Measurements from ENCODE around the gene NVL. TPM values are rescaled to one million over a fixed set of nuclear protein-coding genes. Genes with fewer than 3 reads are reported as not detected.

The NVL gene
- total RNA-seq, 1 experiment from 2014 or later, result 17.4 TPM

DNA sequence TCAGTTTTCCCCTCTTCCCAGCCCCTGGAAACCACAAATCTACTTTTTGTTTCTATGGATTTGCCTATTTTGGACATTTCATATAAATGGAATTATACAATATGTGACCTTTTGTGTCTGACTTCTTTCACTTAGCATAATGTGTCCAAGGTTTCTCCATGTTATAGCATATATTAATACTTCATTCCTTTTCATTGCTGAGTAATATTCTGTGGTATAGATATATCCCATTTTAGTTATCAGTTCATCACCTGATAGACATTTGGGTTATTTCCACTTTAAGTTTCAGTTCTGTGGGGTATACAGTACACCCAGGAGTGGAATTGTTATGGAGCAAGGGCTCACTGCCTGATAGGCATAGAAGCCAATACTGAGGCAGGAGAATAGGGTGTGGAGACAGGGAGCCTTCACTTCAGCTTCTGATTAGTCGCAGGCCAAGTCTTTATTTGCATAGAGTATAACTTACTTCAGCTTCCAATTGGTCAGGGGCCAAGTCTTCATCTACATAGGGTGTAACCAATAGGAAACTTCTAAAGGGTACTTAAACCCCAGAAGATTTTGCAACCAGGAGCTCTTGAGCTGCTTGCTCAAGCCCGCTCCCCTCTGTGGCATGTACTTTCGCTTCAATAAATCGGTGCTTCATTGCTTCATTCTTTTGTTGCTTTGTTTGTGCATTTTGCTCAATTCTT is 8.3 kb upstream of the NVL start:
- no peak for DNase-seq (ENCODE audit: low read depth)

DNA sequence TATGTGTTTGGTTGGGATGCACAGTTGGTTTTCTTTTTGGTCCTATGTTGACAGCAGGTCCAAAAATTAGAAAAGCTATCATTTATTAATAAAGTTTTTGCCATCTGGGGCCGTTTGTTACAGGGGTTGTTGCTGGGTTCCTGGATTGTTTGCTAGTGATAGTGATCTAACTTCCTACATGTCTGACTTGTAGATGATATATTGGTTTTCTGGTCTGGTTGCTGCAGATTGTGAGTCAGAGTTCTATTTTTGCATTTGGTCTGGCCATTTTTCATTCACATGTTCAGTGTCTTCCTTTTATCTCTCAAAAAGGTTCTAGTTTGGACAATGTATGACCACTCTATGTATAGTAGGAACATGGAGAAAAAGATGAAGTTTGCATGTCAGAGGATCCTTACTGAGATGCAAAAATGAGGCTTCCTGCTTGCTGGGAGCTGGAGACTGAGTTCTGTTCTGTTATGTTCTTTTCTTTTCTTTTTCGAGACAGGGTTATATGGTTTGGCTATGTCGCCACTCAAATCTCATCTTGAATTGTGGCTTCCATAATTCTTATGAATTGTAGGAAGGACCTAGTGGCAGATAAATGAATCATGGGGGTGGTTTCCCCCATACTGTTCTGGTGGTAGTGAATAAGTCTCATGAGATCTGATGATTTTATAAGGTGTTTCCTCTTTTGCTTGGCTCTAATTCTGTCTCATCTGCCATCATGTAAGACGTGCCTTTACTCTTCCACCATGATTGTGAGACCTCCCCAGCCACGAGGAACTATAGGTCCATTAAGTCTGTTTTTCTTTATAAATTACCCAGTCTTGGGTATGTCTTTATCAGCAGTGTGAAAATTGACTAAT is 4.2 kb upstream of the NVL start:
- peak; percentile 54 for DNase-seq (ENCODE audit: low read depth)

DNA sequence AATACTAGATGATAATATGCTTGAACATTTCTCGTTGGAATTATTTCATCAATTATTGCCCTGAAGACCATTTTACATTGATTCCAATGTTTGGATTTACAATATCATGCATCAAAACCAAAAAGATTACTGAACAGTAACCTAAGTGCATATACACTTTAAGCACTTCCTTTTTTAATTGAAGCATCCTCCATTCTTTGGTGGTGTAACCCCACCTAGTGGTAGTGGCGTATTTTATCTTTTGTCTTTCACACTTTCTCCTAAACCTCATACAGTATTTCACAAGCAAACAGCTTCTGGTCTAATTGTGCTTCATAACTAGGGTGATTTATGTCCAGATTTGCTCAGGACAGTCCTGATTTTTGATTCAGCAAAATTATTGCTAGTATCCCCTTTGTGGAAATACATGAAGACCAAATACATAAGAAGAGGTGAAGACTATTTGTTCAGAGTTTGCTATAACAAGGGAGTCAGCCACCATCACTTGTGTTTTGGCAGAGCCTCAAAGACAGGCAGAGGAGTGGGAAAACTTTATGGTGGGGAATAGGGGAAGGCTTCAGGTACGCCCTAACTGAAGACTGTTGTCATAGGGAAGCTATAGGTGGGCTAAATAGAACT is 3.4 kb upstream of the NVL start:
- peak; percentile 67 for DNase-seq (ENCODE audit: low read depth)

DNA sequence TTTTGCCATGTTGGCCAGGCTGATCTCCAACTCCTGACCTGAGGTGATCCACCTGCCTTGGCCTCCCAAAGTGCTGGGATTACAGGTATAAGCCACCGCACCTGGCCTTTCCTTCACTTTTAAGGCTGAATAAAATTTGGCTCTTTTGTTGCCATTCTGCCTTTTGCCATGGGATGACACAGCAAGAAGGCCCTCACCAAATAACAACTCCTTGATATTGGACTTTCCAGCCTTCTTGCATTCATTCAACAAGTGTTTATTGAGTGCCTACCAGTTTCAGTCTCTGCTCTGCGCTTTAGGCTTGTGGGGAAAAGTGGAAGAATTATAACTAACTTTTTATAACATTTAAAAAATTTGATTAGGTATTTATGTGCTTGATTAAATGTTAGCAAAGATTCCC is 1.9 kb upstream of the NVL start:
- no peak for DNase-seq (ENCODE audit: low read depth)

DNA sequence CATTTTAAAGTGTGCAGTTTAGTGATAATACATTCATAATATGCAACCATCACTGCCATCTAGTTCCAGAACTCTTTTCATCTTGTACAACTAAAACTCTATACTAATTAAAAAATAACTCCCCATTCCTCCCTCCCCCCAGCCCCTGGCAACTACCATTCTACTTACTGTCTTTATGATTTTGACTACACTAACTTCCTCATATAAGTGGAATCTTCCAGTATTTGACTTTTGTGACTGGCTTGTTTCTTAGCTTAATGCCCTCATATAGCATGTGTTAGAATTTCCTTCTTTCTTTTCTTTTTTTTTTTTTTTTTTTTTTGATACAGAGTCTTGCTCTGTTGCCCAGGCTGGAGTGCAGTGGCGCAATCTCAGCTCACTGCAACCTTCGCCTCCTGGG is 1.4 kb upstream of the NVL start:
- no peak for DNase-seq (ENCODE audit: low read depth)

DNA sequence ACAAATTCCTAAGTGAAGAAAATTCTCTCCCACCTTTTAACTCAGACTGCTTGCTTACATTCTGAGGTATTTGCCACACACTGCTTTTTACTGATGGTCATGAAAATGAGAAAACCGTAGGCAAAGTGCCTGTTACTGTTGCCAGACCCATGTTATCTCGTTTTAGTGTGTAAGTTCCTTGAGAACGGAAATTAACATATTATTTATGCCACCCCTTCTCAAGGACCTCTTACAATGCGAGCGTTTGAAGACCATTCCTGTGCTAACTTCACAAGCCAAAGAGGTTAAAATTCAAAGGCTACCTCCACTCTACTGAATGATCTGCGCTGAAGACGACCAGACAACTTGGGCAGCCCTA is 509 bp downstream of the NVL start:
- no peak for DNase-seq (ENCODE audit: low read depth)

DNA sequence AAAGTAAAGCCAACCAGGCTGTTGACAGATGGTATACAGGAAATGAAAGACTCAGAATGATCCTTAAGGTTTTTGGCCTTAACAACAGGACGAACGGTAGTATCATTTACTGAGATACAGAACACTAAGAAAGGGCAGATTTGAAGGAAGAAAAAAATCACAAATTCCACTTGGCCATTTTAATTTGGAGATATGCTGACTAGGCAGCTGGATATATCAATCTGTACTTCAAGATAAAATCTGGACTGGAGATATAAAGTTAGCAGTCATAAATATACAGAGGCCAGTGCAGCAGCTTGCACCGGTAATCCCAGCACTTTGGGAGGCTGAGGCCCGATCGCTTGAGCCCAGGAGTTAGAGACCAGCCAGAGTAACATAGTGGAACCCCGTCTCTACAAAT is 1.3 kb downstream of the NVL start:
- DNase-seq (ENCODE audit: low read depth), result no peak

DNA sequence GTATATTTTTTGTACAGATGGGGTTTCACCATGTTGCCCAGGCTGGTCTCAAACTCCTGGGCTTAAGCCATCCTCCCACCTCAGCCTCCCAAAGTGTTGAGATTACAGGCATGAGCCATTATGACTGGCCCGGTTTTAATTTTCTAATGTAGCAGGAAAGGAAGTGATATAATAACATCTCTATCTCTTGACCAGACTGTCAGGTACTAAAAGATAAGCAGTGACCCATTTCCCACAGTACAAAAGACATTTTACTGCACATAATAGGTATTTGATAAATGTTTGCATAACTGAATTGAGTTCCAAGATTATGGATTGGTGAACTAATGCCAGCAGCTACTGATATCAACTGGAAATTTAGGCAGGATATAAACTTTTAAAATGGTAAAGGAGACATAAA is 4.0 kb downstream of the NVL start:
- no peak for DNase-seq (ENCODE audit: low read depth)

DNA sequence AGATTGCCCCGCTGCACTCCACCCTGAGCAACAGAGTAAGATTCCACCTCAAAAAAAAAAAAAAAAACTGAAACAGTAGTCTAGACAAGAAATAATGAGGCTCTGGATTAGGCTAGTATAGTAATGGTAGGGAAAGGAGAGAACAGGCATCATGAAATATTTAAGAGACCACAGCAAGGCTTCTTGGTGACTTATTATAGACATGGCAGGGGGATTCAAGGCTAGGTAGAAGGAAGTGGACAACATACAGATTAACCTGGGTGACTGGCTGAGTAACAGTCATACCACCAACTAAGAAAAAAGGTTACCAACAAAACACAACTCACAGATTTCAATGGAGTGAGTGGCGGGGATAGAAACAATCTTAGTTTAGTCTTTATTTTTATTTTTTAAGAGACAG is 8.3 kb downstream of the NVL start:
- DNase-seq (ENCODE audit: low read depth), result no peak

DNA sequence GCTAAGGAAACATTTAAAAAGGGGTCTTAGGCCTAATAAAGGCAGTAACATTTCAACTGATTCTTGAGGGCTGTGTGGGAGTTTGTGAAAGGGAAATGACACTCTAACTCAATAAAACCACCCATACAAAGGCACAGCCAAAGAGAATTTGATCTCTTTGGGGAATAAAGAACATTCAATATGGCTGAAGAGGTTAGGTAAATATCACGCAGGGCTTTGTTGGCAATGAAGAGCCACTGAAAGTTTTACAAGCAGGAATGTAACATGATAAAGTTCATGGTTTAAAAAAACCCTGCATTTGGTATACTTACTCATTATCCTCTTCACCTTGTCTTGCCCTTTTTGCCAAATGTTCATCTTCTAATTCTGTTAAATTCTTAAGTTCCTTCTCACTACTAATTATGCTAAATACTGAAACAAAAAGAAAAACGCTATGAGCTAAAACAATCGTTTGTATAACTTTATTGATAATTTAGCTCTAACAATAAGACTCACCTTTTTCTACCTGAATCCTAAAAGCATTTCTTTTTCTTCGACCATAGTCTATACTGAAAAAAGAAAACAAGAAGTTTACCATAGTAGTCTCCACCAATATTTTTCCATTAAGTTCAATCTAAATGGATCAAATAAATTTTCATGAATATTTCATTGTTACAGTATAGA is 12.5 kb downstream of the NVL start:
- DNase-seq (ENCODE audit: low read depth), result no peak

DNA sequence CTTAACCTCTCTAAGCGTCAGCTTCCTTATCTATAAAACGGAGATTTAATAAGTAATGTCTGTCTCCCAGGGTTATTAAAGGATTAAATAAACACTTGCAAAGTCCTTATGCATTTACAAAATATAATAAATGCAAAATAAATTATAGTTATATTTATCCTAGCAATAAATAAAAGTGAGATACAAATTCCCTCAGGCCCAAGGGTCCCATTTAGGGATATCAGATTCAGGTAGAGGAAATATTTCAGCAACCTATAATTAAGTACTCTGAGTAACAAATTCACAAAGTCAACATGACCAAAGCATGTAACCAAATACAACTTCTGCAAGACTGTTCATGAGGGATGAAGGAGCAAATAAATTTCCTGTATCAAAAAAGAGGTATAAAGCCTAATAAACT is 17.9 kb downstream of the NVL start:
- no peak for DNase-seq (ENCODE audit: low read depth)

DNA sequence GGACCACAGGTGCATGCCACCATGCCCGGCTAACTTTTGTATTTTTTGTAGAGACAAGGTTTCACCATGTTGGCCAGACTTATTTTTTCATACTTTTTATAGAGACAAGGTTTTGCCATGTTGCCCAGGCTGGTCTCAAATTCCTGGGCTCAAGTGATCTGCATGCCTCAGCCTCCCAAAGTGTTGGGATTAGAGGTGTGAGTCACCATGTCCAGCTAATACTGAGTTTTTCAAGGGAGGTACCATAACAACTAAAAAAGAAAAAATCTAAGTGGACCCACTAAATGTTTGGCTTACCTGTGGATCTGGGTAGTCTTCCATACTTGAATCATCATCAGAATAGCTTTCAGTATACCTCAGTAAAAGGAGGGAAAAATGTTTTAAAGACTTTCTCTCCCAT is 18.5 kb downstream of the NVL start:
- peak; percentile 17 for DNase-seq (ENCODE audit: low read depth)

DNA sequence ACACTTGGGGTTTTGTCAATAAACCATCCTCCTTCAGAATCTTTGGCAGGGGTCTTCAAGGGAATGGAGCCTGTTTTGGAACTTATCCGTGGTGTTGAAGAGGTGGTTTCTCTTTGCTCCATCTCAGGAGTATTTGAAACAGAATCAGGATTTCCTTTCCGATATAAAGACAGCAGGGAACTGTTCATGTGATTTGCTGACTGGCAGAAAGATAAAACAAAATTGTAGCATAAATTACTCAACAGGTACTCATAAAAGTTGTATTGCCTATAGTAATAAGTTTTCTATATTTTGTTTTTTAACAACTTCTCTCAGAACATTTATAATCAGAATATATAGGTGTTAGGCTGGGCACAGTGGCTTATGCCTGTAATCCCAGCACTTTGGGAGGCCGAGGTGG is 21.9 kb downstream of the NVL start:
- DNase-seq (ENCODE audit: low read depth), result no peak

DNA sequence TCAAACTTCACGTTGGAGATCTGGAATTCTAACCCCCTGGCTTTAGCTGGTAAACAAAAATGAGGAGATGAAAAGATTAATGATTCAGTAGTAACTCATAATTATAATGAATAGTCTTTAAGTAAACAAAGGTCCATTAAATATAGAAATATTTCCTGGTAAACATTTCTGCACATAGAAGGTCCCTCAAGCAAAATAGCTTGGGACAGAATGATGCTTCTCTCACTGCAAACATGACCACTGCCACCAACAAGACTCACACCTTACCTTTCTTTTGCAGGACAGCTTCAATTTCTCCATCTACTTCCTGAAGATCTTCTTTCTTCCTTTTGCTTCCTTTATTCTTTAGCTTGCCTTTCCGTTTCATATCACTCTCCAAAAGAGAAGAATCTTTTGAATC is 25.2 kb downstream of the NVL start:
- DNase-seq (ENCODE audit: low read depth), result no peak

DNA sequence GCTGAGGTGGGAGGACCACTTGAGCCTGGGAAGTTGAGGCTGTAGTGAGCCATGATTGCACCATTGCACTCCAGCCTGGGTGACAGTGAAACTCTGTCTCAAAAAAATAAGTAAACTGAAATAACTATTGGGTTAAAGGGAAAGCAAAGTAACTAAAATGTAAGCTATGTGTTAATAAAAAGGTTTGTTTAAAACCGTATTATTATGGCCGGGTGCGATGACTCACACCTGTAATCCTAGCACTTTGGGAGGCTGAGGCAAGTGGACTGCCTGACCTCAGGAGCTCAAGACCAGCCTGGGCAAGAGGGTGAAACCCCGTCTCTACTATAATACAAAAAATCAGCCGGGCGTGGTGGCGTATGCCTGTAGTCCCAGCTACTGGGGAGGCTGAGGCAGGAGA is 27.0 kb downstream of the NVL start:
- no peak for DNase-seq (ENCODE audit: low read depth)

DNA sequence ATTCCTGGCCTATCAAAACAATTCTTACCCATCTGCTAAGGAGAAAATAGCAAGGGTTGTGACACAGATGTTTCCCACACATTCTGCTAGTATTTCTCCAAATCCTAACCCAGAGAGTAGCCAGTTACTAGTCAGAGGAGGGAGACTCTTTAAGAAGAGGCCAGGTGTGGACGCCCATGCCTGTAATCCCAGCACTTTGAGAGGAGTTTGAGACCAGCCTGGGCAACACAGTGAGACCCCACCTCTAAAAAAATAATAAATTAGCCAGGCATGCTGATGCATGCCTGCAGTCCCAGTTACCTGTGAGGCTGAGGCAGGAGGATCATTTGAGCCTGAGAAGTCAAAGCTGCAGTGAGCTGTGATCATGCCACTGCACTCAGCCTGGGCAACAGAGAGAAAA is 28.6 kb downstream of the NVL start:
- no peak for DNase-seq (ENCODE audit: low read depth)

DNA sequence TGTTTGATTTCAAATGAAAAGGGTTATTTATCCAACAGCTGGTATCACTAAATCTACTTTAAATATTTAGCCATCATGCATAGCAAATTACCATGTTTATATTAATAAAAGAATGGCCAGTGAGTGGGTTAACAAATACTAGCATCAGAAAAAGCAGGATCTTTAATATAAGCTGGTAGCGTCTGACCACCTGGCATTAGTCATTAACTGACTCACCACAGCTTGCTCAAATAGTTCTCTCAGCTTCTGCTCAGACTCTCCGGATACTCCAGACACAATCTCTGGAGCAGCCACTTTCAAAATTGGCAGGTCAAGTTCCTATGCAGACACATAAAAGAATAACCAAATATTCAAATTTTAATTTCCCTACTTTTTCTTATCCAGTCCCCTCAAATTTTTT is 29.6 kb downstream of the NVL start:
- peak; percentile 85 for DNase-seq (ENCODE audit: low read depth)

DNA sequence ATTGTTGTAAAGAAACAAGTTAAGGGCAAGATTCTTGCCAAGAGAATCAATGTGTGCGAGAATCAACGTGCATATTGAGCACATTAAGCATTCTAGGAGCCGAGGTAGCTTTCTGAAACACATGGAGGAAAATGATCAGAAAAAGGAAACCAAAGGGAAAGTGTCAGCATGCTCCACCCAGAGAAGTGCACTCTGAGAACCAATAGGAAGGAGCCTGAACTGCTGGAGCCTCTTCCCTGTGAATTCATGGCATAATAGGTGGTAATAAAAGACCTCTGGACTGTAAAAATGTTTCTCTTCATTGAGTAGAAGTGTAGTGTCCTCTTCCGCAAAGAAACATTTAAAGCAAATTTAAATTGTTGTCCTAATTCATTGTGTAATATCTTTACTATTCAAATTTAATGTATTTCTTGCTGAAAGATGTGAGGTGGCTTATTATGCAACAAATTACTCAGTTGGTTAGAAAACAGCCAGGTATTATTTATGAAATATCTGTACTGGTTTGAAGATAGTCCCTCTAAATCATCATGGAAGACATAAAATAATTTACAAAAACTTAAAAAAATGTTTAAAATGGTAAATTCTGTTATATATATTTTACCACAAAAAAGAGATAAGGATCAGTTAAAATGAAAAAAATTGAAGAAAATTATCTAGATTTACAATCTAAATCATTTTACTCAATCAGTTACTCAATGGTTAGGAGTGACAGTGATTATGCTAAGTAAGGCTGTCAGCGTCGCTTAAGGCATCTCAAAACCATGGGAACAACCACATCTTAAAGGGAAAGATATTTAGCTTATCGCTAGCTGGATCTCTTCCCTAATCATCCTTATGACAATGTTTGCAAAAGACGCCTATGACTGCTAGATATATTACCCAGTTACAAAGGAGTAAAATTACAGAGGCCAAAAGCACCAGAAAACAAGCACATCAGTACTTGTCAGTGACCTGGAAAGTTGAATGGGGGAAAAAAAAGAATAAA is 31.3 kb downstream of the NVL start:
- DNase-seq (ENCODE audit: low read depth), result no peak

DNA sequence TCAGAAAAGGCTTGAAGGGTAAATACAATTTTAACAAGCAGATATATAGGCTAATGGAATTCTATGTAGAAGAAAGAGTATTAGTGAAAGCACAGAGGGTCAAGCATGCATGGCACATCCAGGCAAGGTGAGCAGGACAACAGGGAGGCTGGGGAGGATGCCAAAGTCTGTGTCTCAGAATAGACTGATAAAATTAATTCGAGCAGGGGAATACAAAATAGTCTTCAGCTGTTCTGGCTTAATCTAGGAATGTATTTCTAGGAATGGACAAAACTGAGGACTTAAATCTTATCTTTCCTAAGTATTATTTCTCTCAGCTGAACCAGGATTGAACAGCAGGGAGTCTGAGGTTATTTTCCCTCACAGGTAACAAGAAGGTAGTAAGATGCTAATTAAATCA is 35.2 kb downstream of the NVL start:
- no peak for DNase-seq (ENCODE audit: low read depth)

DNA sequence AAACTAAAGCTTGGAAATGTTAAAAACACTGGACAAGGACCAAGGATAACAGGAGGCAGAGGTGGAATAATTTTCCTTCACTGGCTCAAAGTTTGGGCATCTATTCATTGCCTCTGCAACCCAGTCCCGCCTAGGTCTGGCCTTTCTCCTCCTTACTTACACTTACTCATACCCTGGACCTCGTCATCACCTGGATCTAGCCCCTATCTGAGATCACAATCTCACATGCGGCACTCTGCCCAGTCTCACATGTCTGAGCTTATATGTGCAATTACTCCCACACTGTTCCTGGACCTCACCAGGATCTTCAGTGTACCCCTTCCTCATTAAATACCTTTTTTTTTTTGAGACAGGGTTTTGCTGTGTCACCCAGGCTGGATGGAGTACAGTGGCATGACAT is 37.6 kb downstream of the NVL start:
- no peak for DNase-seq (ENCODE audit: low read depth)

DNA sequence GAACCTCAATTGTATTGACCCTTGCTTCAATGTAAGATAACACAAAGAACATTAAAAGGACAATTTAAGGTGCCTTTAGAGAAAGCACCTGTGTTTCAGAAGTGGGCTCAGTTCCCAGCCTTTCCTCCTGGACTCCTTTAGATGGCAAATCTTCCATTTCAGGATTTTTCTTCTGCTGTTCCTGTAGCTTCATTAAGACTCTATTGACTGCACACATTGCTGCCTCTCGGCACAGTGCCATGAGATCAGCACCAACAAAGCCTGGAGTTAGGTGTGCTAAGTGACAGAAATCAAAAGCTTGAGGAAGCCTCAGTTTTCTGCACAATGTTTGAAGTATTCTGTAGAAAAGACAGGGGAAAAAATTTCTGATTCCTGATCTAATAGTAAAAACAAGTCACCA is 40.6 kb downstream of the NVL start:
- DNase-seq (ENCODE audit: low read depth), result no peak
